Measurements from ENCODE around the gene ADAP2. TPM values are rescaled to one million over a fixed set of nuclear protein-coding genes. Genes with fewer than 3 reads are reported as not detected.

Gene ADAP2
- total and polyA plus RNA-seq, 10 of the 15 experiments (the other 5 are each of a cell fraction or from before 2014, with no cell fraction given), result 0.15 to 13.6 (median 6.8) TPM

DNA sequence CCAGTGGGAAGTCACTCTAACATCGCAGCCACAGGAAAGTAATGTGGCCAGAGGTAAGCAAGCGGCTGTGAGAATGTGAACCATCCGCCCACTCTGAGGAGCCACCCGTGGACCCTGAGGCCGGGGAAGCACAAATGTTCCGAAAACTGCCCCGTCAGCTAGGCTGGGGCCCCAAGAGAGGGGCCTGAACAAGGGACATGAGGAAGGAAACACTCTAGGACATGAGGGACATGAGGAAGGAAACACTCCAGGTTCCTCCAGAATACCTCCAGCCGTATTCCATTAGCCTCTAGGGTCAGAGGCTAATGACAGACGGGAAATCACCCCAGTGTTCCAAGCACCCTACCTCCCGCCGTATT is 16.0 kb upstream of the ADAP2 start:
- peaks cover 20% of the 10 kb centered on the region for H3K79me2 ChIP-seq (ENCODE audit: control insufficient read depth, insufficient read depth, low read length)
- no peak for DNase-seq (ENCODE audit: low read depth, low spot score)
- H3K27ac ChIP-seq (ENCODE audit: control insufficient read depth, insufficient read depth), result peak overlapping the region; percentile 72
- ATAC-seq, result peak; percentile 53
- H4K20me1 ChIP-seq (ENCODE audit: control insufficient read depth, insufficient read depth), result no peaks in the 10 kb centered on the region
- H3K9ac ChIP-seq (ENCODE audit: control insufficient read depth, insufficient read depth, low read length), result peak overlapping the region; percentile 86
- intact Hi-C loops (cut with micrococcal nuclease; ENCODE audit: unreplicated experiment) (loop anchor here (1.0 to 10.0 kb wide), 3 partner anchors 65 to 169 kb away; no protein-coding TSS in a partner anchor), in situ Hi-C loops (cut with MboI) (no loop called here)
- FAIRE-seq, result no peak
- TF ChIP-seq CBFB (IDR thresholded peaks at IDR 0.05; ENCODE audit: low read depth) (0 out of 2 replicates have a peak, but pooled peaks have one; percentile 37), HDAC2 (IDR thresholded peaks at IDR 0.05) (no peak)
- TF ChIP-seq, protein P1, sequence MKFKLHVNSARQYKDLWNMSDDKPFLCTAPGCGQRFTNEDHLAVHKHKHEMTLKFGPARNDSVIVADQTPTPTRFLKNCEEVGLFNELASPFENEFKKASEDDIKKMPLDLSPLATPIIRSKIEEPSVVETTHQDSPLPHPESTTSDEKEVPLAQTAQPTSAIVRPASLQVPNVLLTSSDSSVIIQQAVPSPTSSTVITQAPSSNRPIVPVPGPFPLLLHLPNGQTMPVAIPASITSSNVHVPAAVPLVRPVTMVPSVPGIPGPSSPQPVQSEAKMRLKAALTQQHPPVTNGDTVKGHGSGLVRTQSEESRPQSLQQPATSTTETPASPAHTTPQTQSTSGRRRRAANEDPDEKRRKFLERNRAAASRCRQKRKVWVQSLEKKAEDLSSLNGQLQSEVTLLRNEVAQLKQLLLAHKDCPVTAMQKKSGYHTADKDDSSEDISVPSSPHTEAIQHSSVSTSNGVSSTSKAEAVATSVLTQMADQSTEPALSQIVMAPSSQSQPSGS (IDR thresholded peaks at IDR 0.05; ENCODE audit: low read length), result 0 out of 2 replicates have a peak, but pooled peaks have one; percentile 15
- ChIA-PET CTCF (no interaction called here), RAD21 (ENCODE audit: unreplicated experiment) (no interaction called here), SMC1A (ENCODE audit: uncharacterized antibody, unreplicated experiment) (interaction anchor here (0.7 kb wide), 1 partner anchor 69 kb away, joined by 3 read pairs; no protein-coding TSS in a partner anchor), POLR2A (interaction anchor here (1.0 kb wide), 1 partner anchor 64 kb away, joined by 4 read pairs; no protein-coding TSS in a partner anchor)
- H3K4me1 ChIP-seq (ENCODE audit: control insufficient read depth, insufficient read depth, low read length), result peaks cover 10% of the 10 kb centered on the region
- H2AFZ ChIP-seq (ENCODE audit: control insufficient read depth, low read depth, low read length), result peak overlapping the region; percentile 74
- no peaks in the 10 kb centered on the region for H3K27me3 ChIP-seq (replicated peaks in 1 of 2; ENCODE audit: control insufficient read depth in 2 of 2, insufficient read depth in 2 of 2, low read length in 1 of 2)
- WGBS (ENCODE audit: insufficient coverage, insufficient replicate concordance, low lambda C conversion rate, missing lambda C conversion rate), result 3% methylated on average over 11 of the region's 11 CpGs
- BruUV-seq (replicated peaks), result TSS peak; percentile 78
- H3K36me3 ChIP-seq (ENCODE audit: control insufficient read depth in 2 of 2, insufficient read depth in 2 of 2, low read length in 1 of 2), result no peaks in the 10 kb centered on the region
- peak overlapping the region; percentile 95 for H3K4me3 ChIP-seq
- H3K4me2 ChIP-seq (ENCODE audit: control insufficient read depth, insufficient read depth), result peak overlapping the region; percentile 45
- H3K9me3 ChIP-seq (replicated peaks; ENCODE audit: control insufficient read depth, insufficient read depth, low read length), result no peaks in the 10 kb centered on the region

DNA sequence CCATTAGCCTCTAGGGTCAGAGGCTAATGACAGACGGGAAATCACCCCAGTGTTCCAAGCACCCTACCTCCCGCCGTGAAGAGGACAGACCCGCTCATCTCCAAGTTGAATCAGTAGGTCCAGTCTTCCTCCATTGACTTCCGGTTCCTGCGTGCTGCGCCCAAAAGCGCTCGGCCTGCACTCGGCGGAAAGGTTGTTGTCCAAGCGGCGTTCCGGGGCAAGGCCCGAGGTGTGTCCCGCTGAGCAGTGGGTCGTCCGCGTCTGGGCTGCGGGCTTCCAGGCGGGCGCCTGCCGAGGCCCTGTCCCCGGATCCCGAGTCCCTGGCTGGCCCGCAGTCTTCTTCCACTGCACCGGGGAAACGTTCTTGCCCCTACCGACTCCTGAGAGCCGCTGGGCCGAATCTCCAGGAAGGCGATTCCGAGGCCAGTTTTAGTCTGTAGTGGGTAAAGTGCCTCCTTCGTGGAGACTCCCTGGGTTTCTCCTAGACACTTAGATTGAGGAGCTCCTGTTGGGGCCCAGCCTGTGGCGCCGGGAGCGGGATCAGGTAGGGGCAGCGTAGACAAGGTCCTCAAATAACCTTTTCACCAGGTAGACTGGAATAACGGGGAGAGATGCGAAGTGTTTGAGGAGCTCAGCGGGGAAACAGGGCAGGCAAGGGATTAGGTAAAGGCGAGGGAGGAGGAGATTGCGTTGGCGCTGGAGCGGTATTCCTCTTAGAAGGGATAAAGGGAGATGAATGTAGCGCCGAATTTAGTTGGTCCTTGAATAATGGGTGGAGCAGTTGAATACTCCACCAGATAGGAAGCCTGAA is 15.4 kb upstream of the ADAP2 start, which contains the start of gene TEFM:
Gene TEFM (minus strand): TSS at position 138 of the 811 bp plus-strand sequence. CDS start 40 bp downstream, at position 98.
- no peaks in the 10 kb centered on the region for H3K9me3 ChIP-seq (replicated peaks; ENCODE audit: control insufficient read depth, insufficient read depth, low read length)
- TF ChIP-seq MXI1 (IDR thresholded peaks at IDR 0.05; ENCODE audit: low read depth, low read length) (peak; percentile 77), TCF3 (IDR thresholded peaks at IDR 0.05; ENCODE audit: borderline replicate concordance, insufficient read depth, low read depth, low read length) (peak; percentile 68; the same call in 1 of the 2 replicates), ZNF384 (IDR thresholded peaks at IDR 0.05; ENCODE audit: borderline replicate concordance, low read depth, low read length) (no peak; the same call in 1 of the 2 replicates), FOXK2 (IDR thresholded peaks at IDR 0.05) (no peak), ESRRA (IDR thresholded peaks at IDR 0.05; ENCODE audit: low read length) (no peak), NR2C1 (IDR thresholded peaks at IDR 0.05) (peak; percentile 69), POLR2AphosphoS2 (IDR thresholded peaks at IDR 0.05; ENCODE audit: low read depth, low read length) (peak; percentile 87), IKZF2 (IDR thresholded peaks at IDR 0.05) (peak; percentile 35 to 63; a peak in 2 of 4 replicates), GABPA (IDR thresholded peaks at IDR 0.05; ENCODE audit: low read depth) (peak; percentile 98)
- TF ChIP-seq, protein P2, sequence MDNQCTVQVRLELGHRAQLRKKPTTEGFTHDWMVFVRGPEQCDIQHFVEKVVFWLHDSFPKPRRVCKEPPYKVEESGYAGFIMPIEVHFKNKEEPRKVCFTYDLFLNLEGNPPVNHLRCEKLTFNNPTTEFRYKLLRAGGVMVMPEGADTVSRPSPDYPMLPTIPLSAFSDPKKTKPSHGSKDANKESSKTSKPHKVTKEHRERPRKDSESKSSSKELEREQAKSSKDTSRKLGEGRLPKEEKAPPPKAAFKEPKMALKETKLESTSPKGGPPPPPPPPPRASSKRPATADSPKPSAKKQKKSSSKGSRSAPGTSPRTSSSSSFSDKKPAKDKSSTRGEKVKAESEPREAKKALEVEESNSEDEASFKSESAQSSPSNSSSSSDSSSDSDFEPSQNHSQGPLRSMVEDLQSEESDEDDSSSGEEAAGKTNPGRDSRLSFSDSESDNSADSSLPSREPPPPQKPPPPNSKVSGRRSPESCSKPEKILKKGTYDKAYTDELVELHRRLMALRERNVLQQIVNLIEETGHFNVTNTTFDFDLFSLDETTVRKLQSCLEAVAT (IDR thresholded peaks at IDR 0.05), result peak; percentile 41; the same call in 1 of the 2 replicates

More for the DNA sequence above, 15.4 kb upstream of the ADAP2 start, which contains the start of gene TEFM:
- peak within 1 kb of the TSS; percentile 95 for H3K4me3 ChIP-seq
- no peaks in the 10 kb centered on the region for H4K20me1 ChIP-seq (ENCODE audit: control insufficient read depth, insufficient read depth)
- TSS peak; percentile 92 for BruUV-seq (replicated peaks)
- FAIRE-seq (peak; percentile 100), DNase-seq (ENCODE audit: low read depth, low spot score) (peak; percentile 80), ATAC-seq (peak; percentile 96)
- H3K4me1 ChIP-seq (ENCODE audit: control insufficient read depth, insufficient read depth, low read length), result peaks cover 10% of the 10 kb centered on the region
- POLR2A ChIA-PET, result interaction anchor here (0.6 to 1.0 kb wide), 2 partner anchors 11 to 64 kb away, joined by 4 read pairs; no protein-coding TSS in a partner anchor
- peak within 1 kb of the TSS; percentile 72 for H3K27ac ChIP-seq (ENCODE audit: control insufficient read depth, insufficient read depth)
- in situ Hi-C loops (cut with MboI) (no loop called here), intact Hi-C loops (cut with micrococcal nuclease; ENCODE audit: unreplicated experiment) (loop anchor here (1.0 to 10.0 kb wide), 3 partner anchors 64 to 168 kb away; no protein-coding TSS in a partner anchor)
- H3K27me3 ChIP-seq (replicated peaks in 1 of 2; ENCODE audit: control insufficient read depth in 2 of 2, insufficient read depth in 2 of 2, low read length in 1 of 2), result no peaks in the 10 kb centered on the region
- SMC1A ChIA-PET (ENCODE audit: uncharacterized antibody, unreplicated experiment), result interaction anchor here (0.7 to 1.7 kb wide), 4 partner anchors 11 to 69 kb away, joined by 3 to 6 read pairs (median 3); no protein-coding TSS in a partner anchor
- WGBS (ENCODE audit: insufficient coverage, insufficient replicate concordance, low lambda C conversion rate, missing lambda C conversion rate), result 1% methylated on average over 47 of the region's 47 CpGs
- peaks cover 20% of the 10 kb centered on the region for H3K79me2 ChIP-seq (ENCODE audit: control insufficient read depth, insufficient read depth, low read length)
- CTCF ChIA-PET, result interaction anchor here (0.9 kb wide), 1 partner anchor 314 kb away, joined by 3 read pairs; no protein-coding TSS in a partner anchor
- H3K9ac ChIP-seq (ENCODE audit: control insufficient read depth, insufficient read depth, low read length), result peak within 1 kb of the TSS; percentile 86
- H3K36me3 ChIP-seq (ENCODE audit: control insufficient read depth in 2 of 2, insufficient read depth in 2 of 2, low read length in 1 of 2), result no peaks in the 10 kb centered on the region
- RAD21 ChIA-PET (ENCODE audit: unreplicated experiment), result interaction anchor here (1.1 to 1.6 kb wide), 2 partner anchors 62 to 65 kb away, joined by 3 to 7 read pairs; partner anchors contain the start of gene RNF135
- H2AFZ ChIP-seq (ENCODE audit: control insufficient read depth, low read depth, low read length), result peak within 1 kb of the TSS; percentile 74
- H3K4me2 ChIP-seq (ENCODE audit: control insufficient read depth, insufficient read depth), result peak within 1 kb of the TSS; percentile 67

Data from GM12878 (cell line).